Measurements from ENCODE around the gene BRWD1. TPM values are rescaled to one million over a fixed set of nuclear protein-coding genes. Genes with fewer than 3 reads are reported as not detected.

BRWD1 gene
- total and polyA plus RNA-seq, 2 donors from 2014 or later, result 9.1 to 43.9 TPM

- no peak for TF ChIP-seq CTCF (IDR thresholded peaks at IDR 0.05; ENCODE audit: borderline replicate concordance, extremely low read depth, insufficient read depth)
- no peaks in the 10 kb centered on the region for H3K4me1 ChIP-seq (ENCODE audit: control insufficient read depth in 2 of 3, insufficient read depth in 2 of 3, low read depth in 1 of 3, low read length in 3 of 3)
- no peak overlapping the region for H3K9ac ChIP-seq (ENCODE audit: low read length in 3 of 3)
- H3K27me3 ChIP-seq (ENCODE audit: control insufficient read depth, insufficient read depth, low read length), result no peaks in the 10 kb centered on the region
- H3K36me3 ChIP-seq (ENCODE audit: control insufficient read depth in 2 of 3, insufficient read depth in 3 of 3, low read length in 3 of 3), result no peaks in the 10 kb centered on the region
- no peaks in the 10 kb centered on the region for H3K9me3 ChIP-seq (ENCODE audit: control insufficient read depth in 2 of 3, insufficient read depth in 1 of 3, low read length in 3 of 3)
- H3K4me3 ChIP-seq (ENCODE audit: low read length in 3 of 3), result no peak overlapping the region
- no peak for FAIRE-seq
- intact Hi-C loops (cut with DNase I), result no loop called here
- no peak for DNase-seq
- no peak overlapping the region for H3K27ac ChIP-seq (ENCODE audit: low read depth in 2 of 2, low read length in 2 of 2)
Observed at GRCh38 chr21:39188521-39189139, 124.8 kb downstream of the BRWD1 start.

DNA sequence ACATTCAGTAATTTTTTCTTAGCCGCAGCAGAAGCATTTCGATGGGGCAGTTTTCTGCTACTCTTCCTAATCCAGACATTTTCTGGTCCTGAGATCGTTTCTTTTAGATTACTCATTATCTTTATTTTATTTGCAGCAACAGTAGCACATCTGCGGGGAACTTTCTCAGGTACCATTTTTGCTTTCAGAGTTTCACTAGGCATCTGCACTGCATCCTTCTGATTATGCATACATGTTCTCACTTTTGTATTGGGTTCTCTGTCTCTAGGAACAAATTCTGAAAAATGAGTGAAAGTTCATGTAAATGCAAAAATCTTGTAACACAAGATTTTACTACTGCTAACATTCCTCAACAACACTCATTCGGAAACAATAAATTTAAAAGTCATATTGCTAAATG lies 126.3 kb downstream of the BRWD1 start:
- FAIRE-seq, result no peak

DNA sequence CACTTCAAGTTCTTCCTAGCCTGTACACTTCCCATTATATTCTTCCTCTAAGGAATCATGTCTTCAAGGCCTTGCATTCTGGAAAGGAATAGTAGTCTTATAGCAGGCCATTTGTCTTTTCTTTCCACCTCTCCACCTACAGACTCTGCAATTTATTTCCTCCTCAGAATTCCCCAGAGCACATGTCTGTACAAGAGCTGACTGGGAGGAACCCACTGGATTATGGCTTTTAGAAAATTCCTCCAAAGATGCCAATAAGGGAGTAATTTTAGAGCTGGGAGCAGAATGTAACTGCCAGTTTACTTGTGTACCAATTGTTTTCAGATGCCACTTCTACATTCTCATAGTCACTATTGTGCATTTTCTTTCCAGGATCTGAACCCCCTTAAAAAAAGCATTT lies 126.8 kb downstream of the BRWD1 start:
- Histone ChIP-seq H3K9ac (ENCODE audit: low read length in 3 of 3) (no peak overlapping the region), H3K27ac (ENCODE audit: low read depth in 2 of 2, low read length in 2 of 2) (no peak overlapping the region), H3K27me3 (ENCODE audit: control insufficient read depth, insufficient read depth, low read length) (no peaks in the 10 kb centered on the region), H3K4me3 (ENCODE audit: low read length in 3 of 3) (no peak overlapping the region), H3K4me1 (ENCODE audit: control insufficient read depth in 2 of 3, insufficient read depth in 2 of 3, low read depth in 1 of 3, low read length in 3 of 3) (peaks cover 0 to 8% (median 6%) of the 10 kb centered on the region in 3 donors), H3K9me3 (ENCODE audit: control insufficient read depth in 2 of 3, insufficient read depth in 1 of 3, low read length in 3 of 3) (no peaks in the 10 kb centered on the region), H3K36me3 (ENCODE audit: control insufficient read depth in 2 of 3, insufficient read depth in 3 of 3, low read length in 3 of 3) (no peaks in the 10 kb centered on the region)
- DNase-seq (no peak), FAIRE-seq (no peak)
- TF ChIP-seq CTCF (IDR thresholded peaks at IDR 0.05; ENCODE audit: borderline replicate concordance, extremely low read depth, insufficient read depth), result no peak
- intact Hi-C loops (cut with DNase I), result no loop called here

More for the DNA sequence above, 126.3 kb downstream of the BRWD1 start:
- Histone ChIP-seq H3K4me3 (ENCODE audit: low read length in 3 of 3) (no peak overlapping the region), H3K27ac (ENCODE audit: low read depth in 2 of 2, low read length in 2 of 2) (no peak overlapping the region), H3K27me3 (ENCODE audit: control insufficient read depth, insufficient read depth, low read length) (no peaks in the 10 kb centered on the region), H3K9me3 (ENCODE audit: control insufficient read depth in 2 of 3, insufficient read depth in 1 of 3, low read length in 3 of 3) (no peaks in the 10 kb centered on the region), H3K36me3 (ENCODE audit: control insufficient read depth in 2 of 3, insufficient read depth in 3 of 3, low read length in 3 of 3) (no peaks in the 10 kb centered on the region), H3K9ac (ENCODE audit: low read length in 3 of 3) (no peak overlapping the region), H3K4me1 (ENCODE audit: control insufficient read depth in 2 of 3, insufficient read depth in 2 of 3, low read depth in 1 of 3, low read length in 3 of 3) (peaks cover 0 to 5% (median 3%) of the 10 kb centered on the region in 3 donors)
- no peak for DNase-seq
- no peak for TF ChIP-seq CTCF (IDR thresholded peaks at IDR 0.05; ENCODE audit: borderline replicate concordance, extremely low read depth, insufficient read depth)
- intact Hi-C loops (cut with DNase I), result no loop called here

- FAIRE-seq (no peak), DNase-seq (no peak)
- TF ChIP-seq CTCF (IDR thresholded peaks at IDR 0.05; ENCODE audit: borderline replicate concordance, extremely low read depth, insufficient read depth), result no peak
- intact Hi-C loops (cut with DNase I), result no loop called here
- no peak overlapping the region for H3K4me3 ChIP-seq (ENCODE audit: low read length in 3 of 3)
- H3K9ac ChIP-seq (ENCODE audit: low read length in 3 of 3), result no peak overlapping the region
- H3K4me1 ChIP-seq (ENCODE audit: control insufficient read depth in 2 of 3, insufficient read depth in 2 of 3, low read depth in 1 of 3, low read length in 3 of 3), result peaks cover 0 to 8% (median 6%) of the 10 kb centered on the region in 3 donors
- H3K27me3 ChIP-seq (ENCODE audit: control insufficient read depth, insufficient read depth, low read length), result no peaks in the 10 kb centered on the region
- no peak overlapping the region for H3K27ac ChIP-seq (ENCODE audit: low read depth in 2 of 2, low read length in 2 of 2)
- no peaks in the 10 kb centered on the region for H3K36me3 ChIP-seq (ENCODE audit: control insufficient read depth in 2 of 3, insufficient read depth in 3 of 3, low read length in 3 of 3)
- no peaks in the 10 kb centered on the region for H3K9me3 ChIP-seq (ENCODE audit: control insufficient read depth in 2 of 3, insufficient read depth in 1 of 3, low read length in 3 of 3)
Observed at GRCh38 chr21:39185157-39185556, 128.3 kb downstream of the BRWD1 start.
